Ascending aorta (tissue), 2 donors: ENCODE measurements around the gene CEP85L. TPM values are rescaled to one million over a fixed set of nuclear protein-coding genes. Genes with fewer than 3 reads are reported as not detected.

Experiments
- DNase-seq, 2 donors: peaks; one replicate each; pipeline ENCODE4 v3.0.0-alpha.2; 2019; ENCODE audit warnings: low spot score in 2 of 2
- H3K27ac ChIP-seq, 2 donors: fragments of 200-600 bp; sonication (generic); one replicate each; pipeline ENCODE4 v1.5.1; 2016 to 2017; ENCODE audit warnings: mild to moderate bottlenecking in 1 of 2
- H3K27me3 ChIP-seq: fragments of 200-600 bp; sonication (generic); one replicate; pipeline ENCODE4 v1.5.1; 2017
- H3K36me3 ChIP-seq, 2 donors: fragments of 200-600 bp; sonication (generic); one replicate each; pipeline ENCODE4 v1.5.1; 2016
- H3K4me1 ChIP-seq, 2 donors: fragments of 200-600 bp; sonication (generic); one replicate each; pipeline ENCODE4 v1.5.1; 2016 to 2017; ENCODE audit warnings: mild to moderate bottlenecking in 1 of 2
- H3K4me3 ChIP-seq, 2 donors: fragments of 200-600 bp; sonication (generic); one replicate each; pipeline ENCODE4 v1.5.1; 2016 to 2017; ENCODE audit warnings: mild to moderate bottlenecking in 1 of 2
- H3K9me3 ChIP-seq, 2 donors: fragments of 200-600 bp; sonication (generic); one replicate each; pipeline ENCODE4 v1.5.1; 2016
- intact Hi-C: fragments of 100-400 bp; cut with DNase I; formaldehyde crosslinking; loops from one replicate; pipeline ENCODE4 v1.15.1; 2023
- total RNA-seq: library from RNA; depleted of rRNA; stranded (reverse); fragments of >200 nt; gene quantifications from one replicate; pipeline ENCODE4 v1.1.0, GENCODE V29; 2016
- TF ChIP-seq, protein P1 (sequence below), 3 experiments: fragments of 200-600 bp in 2 of 3; fragments of 450-650 bp in 1 of 3; sonication (generic) in 2 of 3; IDR thresholded peaks; one replicate each; pipeline ENCODE4 v1.5.1; 2016 to 2019; ENCODE audit warnings: antibody characterized with exemption in 3 of 3, mild to moderate bottlenecking in 1 of 3, moderate library complexity in 1 of 3

Gene CEP85L
- total RNA-seq, 1 donor from 2014 or later = 15.0 TPM

DNA sequence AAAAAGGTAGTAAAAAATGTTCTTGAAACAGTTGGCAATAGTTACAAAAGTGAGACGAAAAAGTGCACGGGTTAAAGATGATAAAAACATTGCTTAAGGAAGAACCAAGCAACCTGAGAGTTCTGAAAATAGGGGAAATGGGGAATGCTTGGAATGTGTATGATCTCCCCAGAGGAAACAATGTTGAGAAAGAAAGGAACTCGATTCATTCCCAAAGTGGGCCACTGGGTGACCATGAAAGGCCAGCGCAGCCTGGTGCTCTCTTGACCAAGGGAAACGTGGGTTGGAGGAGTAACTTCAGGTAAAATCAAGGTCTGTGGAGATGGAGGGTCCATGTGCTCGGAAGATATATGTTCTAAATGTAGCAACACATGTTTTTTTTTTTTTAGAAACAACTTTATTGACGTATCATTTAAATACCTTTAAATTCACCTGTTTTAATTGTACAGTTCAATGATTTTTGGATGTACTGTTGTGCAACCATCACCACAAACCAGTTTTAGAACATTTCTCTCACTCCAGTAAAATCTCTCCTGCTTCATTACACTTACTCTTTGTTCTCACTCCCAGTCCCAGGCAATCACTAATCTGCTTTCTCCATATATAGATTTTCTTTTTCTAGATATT, 34.5 kb upstream of the CEP85L start:
- H3K4me3 ChIP-seq = no peak overlapping the region
- TF ChIP-seq, protein P1, sequence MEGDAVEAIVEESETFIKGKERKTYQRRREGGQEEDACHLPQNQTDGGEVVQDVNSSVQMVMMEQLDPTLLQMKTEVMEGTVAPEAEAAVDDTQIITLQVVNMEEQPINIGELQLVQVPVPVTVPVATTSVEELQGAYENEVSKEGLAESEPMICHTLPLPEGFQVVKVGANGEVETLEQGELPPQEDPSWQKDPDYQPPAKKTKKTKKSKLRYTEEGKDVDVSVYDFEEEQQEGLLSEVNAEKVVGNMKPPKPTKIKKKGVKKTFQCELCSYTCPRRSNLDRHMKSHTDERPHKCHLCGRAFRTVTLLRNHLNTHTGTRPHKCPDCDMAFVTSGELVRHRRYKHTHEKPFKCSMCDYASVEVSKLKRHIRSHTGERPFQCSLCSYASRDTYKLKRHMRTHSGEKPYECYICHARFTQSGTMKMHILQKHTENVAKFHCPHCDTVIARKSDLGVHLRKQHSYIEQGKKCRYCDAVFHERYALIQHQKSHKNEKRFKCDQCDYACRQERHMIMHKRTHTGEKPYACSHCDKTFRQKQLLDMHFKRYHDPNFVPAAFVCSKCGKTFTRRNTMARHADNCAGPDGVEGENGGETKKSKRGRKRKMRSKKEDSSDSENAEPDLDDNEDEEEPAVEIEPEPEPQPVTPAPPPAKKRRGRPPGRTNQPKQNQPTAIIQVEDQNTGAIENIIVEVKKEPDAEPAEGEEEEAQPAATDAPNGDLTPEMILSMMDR (IDR thresholded peaks at IDR 0.05) = no peak
- no peak overlapping the region for H3K27ac ChIP-seq
- intact Hi-C loops = no loop called here
- H3K27me3 ChIP-seq = no peaks in the 10 kb centered on the region
- H3K4me1 ChIP-seq = no peaks in the 10 kb centered on the region
- H3K36me3 ChIP-seq = no peaks in the 10 kb centered on the region
- no peak for DNase-seq
- H3K9me3 ChIP-seq = no peaks in the 10 kb centered on the region

DNA sequence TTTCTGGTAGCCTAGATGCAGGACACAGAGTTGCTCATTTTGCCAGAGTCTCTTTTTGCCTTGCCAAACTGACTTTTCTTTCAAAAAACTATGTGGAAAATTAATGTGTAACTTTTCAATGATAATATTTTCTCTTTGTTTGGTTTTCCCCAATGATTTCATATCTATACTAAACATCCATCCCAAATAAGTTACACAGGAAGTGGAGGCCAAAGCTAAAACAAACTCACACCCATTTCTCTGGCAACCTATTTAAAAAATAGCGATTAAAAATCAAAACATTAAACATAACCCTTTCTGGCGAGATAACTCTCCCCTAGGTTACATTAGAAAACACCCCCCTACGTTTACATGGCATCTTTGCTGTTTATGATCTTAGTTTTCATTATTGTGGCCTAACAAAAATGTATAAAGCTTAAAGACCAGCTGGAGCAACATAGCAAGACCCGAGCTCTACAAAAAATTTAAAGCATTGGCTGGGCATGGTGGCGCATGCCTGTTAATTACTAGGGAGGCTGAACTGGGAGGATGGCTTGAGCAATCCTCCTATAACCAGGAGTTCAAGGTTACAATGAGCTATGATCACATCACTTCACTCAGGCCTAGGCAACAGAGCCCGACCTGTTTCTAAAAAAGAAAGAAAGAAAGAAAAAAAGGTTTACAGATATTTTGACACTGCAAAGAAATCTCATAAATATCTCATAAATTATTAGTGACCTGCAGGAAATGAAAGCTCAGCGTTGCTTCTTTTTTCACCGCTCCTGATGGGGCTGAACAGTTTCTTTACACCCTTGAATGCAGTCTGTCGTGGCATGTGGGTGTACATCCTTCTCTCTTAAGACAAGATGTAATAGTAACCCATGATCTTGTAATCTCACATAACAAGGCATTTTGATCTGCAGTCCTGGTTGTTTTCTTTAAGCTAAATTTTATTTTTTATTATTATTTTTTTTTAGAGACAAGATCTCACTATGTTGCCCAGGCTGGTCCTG, 32.8 kb upstream of the CEP85L start:
- no peak overlapping the region for H3K27ac ChIP-seq
- H3K36me3 ChIP-seq = no peaks in the 10 kb centered on the region
- no peak for DNase-seq
- TF ChIP-seq, protein P1 (IDR thresholded peaks at IDR 0.05) = no peak
- H3K4me1 ChIP-seq = no peaks in the 10 kb centered on the region
- intact Hi-C loops = no loop called here
- no peak overlapping the region for H3K4me3 ChIP-seq
- no peaks in the 10 kb centered on the region for H3K27me3 ChIP-seq
- no peaks in the 10 kb centered on the region for H3K9me3 ChIP-seq

DNA sequence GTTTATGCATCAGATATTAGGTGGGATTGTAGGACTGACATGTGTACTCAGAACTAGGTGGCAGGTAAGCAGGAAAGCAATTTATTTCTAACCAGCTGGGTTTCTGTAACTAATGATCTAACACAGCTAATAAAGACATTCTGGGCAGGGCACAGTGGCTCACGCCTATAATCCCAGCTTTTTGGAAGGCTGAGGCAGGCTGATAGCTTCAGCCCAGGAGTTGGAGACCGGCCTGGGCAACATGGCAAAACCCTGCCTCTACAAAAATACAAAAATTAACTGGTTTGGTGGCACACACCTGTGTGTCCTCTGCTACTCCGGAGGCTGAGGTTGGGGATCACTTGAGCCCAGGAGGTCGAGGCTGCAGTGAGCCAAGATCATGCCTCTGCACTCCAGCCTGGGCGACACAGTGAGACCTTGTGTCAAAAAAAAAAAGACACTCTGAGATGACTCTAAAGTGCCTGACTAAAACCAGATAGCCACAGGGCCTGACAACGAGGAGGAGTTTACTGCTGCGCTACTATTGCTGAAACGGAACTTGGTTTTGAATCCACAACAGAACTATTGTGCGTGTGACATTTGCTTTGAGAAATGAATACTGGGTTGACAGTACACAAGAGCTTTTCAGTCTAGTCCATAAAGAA, 29.2 kb upstream of the CEP85L start:
- no peak for DNase-seq
- no peak overlapping the region for H3K4me3 ChIP-seq
- H3K4me1 ChIP-seq = no peaks in the 10 kb centered on the region
- no peaks in the 10 kb centered on the region for H3K36me3 ChIP-seq
- no peaks in the 10 kb centered on the region for H3K9me3 ChIP-seq
- TF ChIP-seq, protein P1 (IDR thresholded peaks at IDR 0.05) = no peak
- intact Hi-C loops = no loop called here
- no peak overlapping the region for H3K27ac ChIP-seq
- H3K27me3 ChIP-seq = no peaks in the 10 kb centered on the region

DNA sequence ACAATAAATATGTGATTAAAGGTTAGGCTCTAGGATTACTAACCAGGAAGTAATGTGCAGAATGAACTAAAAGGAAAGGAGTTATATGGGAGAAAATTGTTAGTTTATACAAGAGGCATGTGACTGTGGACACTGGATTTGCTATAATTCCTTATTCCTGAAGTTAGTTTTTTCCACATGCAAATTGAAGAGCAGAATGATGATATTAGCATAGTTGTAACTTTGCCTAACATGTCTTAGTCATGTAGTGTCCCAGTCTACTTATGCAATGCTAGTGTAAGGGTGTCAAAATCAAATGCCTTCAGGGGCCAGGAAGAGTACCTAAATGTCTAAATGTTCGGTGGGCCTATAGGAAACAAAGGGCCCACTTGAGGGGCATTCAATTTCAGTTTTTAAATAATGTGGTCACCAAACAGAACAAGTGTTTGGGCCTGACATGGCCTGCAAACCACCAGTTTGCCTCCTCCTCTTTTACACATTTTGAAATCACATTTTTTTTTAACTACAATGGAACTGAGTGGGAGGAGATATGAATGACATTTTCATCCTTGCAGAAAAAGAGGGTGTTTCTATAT, 28.0 kb upstream of the CEP85L start:
- no peaks in the 10 kb centered on the region for H3K4me1 ChIP-seq
- DNase-seq = no peak

DNA sequence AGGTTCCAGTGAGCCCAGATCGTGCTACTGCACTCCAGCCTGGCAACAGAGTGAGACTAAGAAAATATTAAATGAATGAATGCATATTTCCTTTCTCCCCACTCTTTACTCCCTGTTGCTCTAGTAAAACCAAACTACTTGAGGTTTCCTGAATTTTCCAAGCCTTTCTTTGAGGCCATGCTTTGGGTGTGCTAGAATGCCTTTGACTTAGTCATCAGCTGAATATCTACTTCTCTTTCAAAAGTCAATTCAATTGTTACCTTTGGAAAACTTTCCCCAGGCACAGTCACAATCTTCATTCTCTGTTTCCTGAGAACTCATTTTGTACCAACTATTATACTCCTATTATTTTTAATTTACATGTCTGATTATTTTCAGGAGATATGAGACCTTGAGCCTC, 27.5 kb upstream of the CEP85L start:
- Histone ChIP-seq H3K9me3 (no peaks in the 10 kb centered on the region), H3K4me3 (no peak overlapping the region), H3K36me3 (no peaks in the 10 kb centered on the region), H3K27me3 (no peaks in the 10 kb centered on the region), H3K27ac (no peak overlapping the region), H3K4me1 (no peaks in the 10 kb centered on the region)
- TF ChIP-seq, protein P1 (IDR thresholded peaks at IDR 0.05) = no peak
- intact Hi-C loops = no loop called here
- no peak for DNase-seq

More for the DNA sequence above, 28.0 kb upstream of the CEP85L start:
- Histone ChIP-seq H3K4me3 (no peak overlapping the region), H3K36me3 (no peaks in the 10 kb centered on the region), H3K27me3 (no peaks in the 10 kb centered on the region), H3K9me3 (no peaks in the 10 kb centered on the region), H3K27ac (no peak overlapping the region)
- TF ChIP-seq, protein P1 (IDR thresholded peaks at IDR 0.05) = no peak
- intact Hi-C loops = no loop called here
